ENCODE results near the gene NT5C1A.

NT5C1A gene

GRCh38 chr1:39671793-39672550 is at the start of gene NT5C1A:
Gene NT5C1A (minus strand): TSS chr1:39672107. CDS start chr1:39672038, 69 bp downstream.
- DNase-seq (ENCODE audit: low spot score) = no peak

DNA sequence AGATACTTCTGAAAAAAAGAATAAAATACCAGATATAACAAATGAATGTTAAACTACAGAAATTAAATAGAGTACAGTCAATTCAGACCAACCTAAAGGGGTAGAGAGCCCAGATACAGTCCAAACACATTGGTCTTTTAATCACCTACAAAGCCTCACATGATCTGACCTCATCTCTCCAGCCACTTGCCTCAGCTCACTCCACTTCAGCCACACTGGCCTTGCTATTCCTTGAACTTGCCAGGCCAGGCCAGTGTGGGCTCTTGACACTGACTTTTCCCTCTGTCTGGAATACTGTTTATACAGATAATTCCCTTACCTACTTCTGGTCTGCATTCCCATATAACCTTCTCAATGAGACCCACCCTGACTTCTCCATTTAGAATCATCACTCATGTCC is 49.8 kb upstream of the NT5C1A start:
- no peak for DNase-seq (ENCODE audit: low spot score)

DNA sequence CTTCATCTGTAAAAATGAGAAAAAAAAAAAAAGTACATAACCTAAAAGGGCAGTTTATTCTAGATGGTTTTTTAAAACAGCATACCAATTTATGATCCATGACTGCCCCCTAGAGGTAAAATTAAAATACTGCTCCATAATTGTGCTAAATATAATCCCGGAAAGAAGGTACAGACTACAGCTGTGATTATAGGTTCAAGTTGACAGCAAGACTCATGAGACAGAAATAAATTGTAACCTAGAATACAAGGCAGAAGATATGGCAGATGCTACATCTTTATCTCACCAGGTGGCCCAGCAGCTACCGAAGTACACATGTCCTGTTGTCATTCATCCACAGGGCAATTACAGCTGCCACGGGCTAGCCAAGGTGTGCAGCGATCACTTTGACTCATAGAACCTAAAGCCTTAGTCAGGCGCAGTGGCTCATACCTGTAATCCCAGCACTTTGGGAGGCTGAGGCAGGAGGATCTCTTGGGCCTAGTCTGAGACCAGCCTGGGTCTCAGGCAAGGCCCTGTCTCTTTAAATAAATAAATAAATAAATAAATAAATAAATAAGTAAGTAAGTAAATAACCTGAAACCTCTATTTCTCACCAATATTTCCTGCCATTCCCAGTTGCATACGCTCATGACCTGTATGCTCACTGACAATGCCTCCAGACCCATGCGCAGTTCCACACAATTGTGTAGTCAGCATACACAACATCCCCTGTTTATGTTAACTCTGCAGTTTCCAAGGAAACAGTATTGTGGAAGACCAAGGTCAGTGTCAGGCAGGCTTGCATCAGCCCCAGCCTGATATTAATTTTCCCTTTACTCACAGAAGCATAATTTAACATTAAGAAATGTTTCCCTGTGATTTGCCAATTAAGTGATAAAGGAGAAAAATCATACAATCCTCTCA is 48.4 kb upstream of the NT5C1A start:
- DNase-seq (ENCODE audit: low spot score) = peak; percentile 78

- no peak for DNase-seq (ENCODE audit: low spot score)
Observed at GRCh38 chr1:39717809-39718208, 45.9 kb upstream of the NT5C1A start.

DNA sequence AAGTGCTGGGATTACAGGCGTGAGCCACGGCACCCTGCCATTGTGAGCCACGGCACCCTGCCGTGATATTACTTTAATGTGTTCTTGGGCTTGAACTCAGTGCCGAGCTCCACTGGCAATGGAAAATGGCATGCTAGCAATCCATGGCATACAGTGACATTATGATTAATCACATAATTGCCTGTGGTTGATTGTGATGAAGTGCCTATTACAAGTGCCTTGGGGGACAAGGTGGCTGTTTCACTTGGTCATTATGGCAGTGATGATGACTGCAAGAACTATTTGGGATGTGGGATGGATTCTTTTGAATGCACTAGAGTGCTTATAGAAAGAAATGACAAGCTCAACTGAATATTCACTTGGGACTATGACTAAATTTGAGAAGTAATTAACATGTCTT is 41.6 kb upstream of the NT5C1A start:
- no peak for DNase-seq (ENCODE audit: low spot score)

DNA sequence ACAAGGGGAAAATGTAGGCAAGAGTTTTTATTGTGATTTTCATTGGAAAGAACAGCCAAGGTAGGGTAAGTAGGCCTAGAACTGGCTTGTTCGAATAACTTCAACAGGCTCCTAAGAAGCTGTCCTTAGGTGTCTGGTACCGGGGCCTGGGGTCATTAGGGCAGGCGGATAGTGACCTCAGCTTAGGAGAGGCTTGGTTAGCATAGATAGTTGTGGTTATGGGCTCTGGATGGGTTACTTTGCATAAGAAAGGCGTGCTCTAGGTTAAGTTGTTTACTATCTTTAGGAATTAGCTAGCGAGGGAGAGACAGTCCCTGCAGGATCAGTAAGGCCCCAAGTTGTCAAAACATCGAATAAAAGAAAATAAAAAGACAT is 40.0 kb upstream of the NT5C1A start:
- DNase-seq (ENCODE audit: low spot score) = no peak

- DNase-seq (ENCODE audit: low spot score) = no peak
Observed at GRCh38 chr1:39711104-39711965, 39.4 kb upstream of the NT5C1A start.

DNA sequence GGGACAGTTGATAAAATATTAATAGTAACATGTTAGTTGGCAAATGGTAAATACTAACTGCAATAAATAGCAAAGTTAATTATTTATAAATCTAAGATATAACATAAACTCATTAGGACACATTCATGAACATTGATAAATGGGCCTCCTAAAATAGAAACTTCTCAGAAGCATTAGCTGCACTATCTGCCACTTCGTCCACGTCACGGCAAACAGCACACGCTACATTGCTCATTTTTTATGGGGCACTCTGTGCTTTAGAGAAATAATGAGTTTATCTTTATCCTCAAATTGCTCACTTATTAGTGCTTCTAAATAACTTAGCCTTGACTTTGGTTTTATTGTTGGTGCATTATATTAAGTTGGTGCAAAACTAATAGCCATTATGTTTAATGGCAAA is 35.6 kb upstream of the NT5C1A start:
- DNase-seq (ENCODE audit: low spot score) = no peak

- DNase-seq (ENCODE audit: low spot score) = no peak
Observed at GRCh38 chr1:39704757-39705156, 32.9 kb upstream of the NT5C1A start.

DNA sequence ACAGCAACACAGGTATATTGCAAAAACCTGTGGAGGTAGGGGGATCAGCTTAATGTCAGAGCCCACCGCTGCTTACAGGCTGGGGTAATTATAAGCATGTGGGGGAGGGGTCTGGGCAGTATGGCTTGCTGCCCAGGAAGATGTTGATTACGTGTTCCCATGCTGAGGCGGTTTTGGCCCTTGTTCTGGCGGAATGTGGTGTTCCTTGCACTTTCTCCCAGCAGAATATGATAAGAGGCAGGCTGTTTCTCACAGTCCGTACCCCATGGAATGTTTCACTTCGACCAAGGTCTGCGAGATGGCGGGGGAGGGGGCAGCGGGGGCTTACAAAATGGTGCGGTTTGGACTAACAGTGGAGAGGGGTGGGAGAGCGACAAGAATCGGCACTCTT is 29.1 kb upstream of the NT5C1A start:
- no peak for DNase-seq (ENCODE audit: low spot score)

- no peak for DNase-seq (ENCODE audit: low spot score)
Observed at GRCh38 chr1:39700348-39700747, 28.4 kb upstream of the NT5C1A start.

DNA sequence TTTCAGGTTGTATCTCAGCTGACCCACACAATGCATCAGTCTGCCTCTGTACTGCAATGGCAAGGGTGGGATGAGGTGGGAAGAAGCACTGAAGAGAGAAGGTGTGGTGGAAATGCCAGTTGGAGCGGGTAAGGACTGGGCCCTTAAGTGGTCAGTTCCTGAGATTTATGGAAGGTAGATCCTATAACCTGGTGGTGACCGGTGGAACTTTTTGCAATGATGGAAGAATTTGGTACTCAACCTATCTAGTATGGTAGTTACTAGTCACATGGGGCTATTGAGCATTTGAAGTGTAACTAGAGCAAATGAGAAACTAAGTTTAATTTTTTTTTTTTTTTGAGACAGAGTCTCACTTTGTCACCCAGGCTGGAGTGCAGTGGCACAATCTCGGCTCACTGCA is 27.5 kb upstream of the NT5C1A start:
- DNase-seq (ENCODE audit: low spot score) = no peak

- no peak for DNase-seq (ENCODE audit: low spot score)
Observed at GRCh38 chr1:39698568-39698967, 26.7 kb upstream of the NT5C1A start.

DNA sequence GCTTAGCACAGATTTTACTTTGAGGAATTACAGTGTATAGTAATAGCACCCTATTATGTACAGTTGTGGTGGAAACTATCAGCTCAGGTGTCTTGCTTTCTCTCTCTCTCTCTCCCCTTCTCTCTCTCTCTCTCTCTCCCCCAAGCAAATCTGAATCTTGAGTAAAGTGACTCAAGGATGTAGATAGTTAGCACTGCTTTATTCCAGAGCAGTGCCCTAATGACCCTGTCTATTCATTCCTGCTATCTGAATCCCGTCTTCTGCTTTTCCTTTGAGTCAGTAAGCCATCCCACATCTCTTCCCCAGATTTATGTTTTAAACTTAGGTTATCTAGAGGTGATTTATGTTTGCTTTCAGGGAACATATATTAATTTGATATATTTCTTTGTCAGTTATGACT is 24.5 kb upstream of the NT5C1A start:
- no peak for DNase-seq (ENCODE audit: low spot score)

DNA sequence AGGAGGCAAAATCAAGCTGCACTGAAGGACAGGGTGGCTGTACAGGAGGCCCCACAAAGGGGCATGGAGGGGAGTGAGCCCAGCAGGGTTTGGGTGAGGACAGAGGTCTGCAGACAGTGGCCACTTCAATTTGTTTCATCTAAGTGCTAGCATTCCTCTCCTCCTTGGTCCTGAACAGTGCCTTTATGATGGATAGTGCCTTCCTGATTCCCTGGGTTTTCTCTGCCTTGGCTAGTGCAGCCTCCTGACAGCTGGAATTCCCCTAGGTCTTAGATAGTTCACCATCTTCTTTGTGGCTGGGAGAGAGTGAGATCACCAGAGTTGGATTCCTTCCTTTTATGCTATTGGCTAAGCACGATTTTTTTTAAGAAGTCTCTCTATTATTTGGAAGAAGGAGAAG is 23.1 kb upstream of the NT5C1A start:
- DNase-seq (ENCODE audit: low spot score) = no peak

- DNase-seq (ENCODE audit: low spot score) = peak; percentile 25
Observed at GRCh38 chr1:39694026-39694425, 22.1 kb upstream of the NT5C1A start.

GRCh38 chr1:39692152-39693074 is 20.5 kb upstream of the NT5C1A start:
- DNase-seq (ENCODE audit: low spot score) = peak; percentile 37

DNA sequence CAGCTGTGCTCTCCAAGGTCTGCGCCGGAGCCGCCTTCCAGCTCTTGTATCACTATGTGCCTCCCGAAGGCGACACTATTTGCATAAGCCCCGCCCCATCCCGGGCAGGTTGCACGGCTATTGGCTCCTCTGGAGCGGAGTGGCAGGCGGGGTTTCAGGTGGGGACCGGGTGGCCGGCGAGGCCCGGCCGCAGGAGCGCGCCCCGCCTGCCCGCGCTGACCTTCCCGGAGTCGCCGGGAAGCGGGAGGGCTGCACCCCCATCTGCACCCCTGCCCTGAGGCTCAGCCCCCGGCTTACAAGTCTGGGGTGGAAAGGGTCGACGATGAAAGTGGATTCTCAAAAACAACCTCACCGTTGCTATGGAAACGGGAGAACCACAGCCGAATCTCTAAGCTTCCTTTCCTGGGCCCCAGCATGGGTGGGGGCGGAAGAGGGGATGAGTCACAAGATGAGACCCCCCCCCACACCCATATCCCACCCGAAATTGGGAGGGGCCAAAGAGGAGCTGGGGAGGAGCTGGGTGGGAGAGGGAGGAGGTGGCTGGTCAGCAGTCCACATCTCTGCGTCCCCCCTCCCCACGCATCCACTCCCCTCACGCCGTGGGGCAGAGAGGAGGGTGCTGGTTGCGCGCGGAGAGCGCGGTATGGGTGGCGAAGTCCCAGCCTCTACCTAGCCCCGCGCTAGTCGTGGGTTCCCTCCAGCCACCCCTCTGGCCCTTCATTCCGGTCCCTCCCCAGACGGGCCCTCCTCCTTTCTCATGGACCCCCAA is 19.7 kb upstream of the NT5C1A start, which contains the start of gene HPCAL4:
Gene HPCAL4 (minus strand): TSS at position 51 of the 769 bp plus-strand sequence. CDS start 6,830 bp downstream, outside the sequence.
- DNase-seq (ENCODE audit: low spot score) = peak; percentile 95

DNA sequence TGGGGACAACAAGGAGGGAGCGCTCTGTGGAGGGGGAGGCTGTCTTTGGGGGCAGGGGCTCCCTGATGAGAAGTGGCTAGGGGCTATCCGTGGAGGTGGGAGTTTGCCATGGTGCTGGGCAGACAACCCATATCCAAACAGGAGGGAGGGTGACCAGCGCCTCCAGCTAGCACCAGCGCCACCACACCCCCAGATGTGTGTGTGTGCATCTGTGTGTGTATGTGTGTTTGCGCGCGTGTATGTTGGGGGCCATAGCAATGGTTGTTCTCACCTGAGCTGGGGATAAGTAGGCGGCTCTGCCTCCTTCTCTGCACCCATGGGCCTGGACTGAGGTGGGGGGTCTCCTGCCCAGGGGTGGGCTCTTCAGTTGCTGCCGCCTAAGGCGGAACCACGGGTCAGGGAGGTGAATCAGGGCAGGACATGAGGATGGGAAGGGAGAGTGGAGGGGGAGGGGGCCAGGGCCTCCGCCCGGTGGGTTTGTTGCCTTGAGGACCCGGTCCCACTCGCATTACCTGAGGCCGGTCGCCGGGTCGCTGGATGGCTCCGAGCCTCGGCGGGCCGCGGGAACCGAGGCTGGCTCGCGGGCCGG is 19.0 kb upstream of the NT5C1A start:
- peak; percentile 22 for DNase-seq (ENCODE audit: low spot score)

DNA sequence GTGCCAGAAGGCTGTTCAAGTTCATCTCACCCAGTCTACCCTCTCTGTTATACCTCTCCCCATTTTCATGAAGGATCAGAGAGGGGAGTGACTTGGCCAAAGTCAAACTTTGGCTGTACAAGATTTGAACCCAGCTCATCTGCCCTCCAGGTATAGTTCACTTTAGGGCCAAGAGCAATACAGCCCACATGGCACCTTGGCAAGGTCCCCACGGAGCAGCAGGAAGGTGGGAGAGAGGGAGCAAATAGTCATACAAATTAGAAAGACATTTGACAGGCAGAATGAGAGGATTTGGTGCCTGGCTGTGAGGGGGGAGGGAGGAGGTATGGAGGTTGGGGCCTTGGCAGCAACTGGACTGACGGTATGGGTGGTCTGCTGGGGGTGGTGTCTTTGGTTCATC is 18.3 kb upstream of the NT5C1A start:
- no peak for DNase-seq (ENCODE audit: low spot score)
